DMS153 (cell line): ENCODE data around the gene TOR1A.
"Not testable (repeated sequence)": the region's sequence is repeated elsewhere in the genome, so short reads cannot be mapped to it uniquely, and the experiment has no call there.

Experiments used
- DNase-seq: peaks from one replicate; lab custom pipeline; 2025; lab: John Stamatoyannopoulos, UW

The TOR1A gene

DNA sequence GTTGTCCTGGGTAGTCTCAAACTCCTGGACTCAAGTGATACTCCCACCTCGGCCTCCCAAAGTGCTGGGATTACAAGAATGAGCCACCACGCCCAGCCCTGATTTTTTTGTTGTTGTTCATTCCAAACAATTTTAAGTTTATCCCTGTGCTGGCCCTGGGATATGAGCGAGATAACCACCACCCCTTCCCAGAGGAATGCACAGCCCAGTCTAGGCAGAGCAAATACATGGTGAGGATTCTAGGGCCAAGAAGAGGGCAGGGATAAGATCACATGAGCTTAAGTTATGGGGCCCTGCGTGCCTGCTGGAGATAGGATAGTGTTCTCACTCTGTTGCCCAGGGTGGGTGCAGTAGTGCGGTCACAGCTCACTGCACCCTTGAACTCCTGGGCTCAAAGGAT lies 42.0 kb downstream of the TOR1A start:
- DNase-seq, result no peak

DNA sequence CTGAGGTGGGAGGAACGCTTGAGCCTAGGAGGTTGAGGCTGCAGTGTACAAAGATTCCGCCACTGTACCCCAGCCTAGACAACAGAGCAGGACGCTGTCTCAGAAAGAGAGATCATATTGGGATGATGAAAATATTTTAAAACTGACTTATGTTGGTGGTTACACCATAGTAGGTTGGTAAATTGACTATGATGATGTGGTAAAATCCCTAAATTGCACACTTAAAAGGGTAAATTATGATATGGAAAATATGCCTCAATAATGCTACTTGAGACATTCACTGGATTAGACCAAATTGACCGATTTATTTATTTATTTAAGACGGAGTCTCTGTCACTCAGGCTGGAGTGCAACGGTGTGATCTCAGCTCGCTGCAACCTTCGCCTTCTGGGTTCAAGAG lies 42.8 kb downstream of the TOR1A start:
- DNase-seq, result no peak

DNA sequence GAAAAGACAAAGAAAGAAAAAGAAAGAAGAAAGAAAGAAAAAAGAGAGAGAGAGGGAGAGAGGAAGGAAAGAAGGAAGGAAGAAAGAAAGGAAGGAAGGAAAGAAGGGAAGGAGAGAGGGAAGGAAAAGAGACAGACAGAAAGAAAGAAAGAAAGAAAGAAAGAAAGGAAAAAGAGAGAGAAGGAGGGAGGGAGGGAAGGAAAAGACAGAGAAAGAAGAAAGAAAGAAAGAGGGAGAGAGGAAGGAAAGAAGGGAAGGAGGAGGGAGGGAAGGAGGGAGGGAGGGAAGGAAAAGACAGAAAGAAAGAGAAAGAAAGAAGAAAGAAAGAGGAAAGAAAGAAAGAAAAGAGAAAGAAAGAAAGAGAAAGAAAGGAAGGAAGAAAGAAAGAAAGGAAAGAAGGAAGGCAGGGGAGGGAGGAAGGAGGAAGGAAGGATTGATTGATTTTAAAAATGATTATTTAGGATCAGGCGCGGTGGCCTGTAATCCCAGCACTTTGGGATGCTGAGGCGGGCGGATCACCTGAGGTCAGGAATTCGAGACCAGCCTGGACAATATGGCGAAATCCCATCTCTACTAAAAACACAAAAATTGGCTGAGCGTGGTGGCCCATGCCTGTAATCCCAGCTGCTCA lies 44.3 kb downstream of the TOR1A start:
- DNase-seq, result no peak

DNA sequence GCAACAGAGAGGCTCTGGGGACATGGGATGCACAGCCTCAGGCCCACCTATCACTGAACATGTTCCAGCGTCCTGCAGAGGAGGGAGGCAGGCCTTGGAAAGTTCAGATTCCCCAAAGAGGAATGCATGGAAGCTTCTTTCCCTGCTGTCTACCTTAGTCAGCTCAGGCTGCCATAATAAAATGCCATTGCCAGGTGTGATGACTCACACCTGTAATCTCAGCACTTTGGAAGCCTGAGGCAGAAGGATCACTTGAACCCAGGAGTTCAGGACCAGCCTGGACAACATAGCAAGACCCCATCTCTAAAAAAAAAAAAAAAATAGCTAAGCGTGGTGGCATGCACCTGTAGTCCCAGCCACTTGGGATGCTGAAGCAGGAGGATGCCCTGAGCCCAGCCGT lies 45.5 kb downstream of the TOR1A start:
- DNase-seq, result no peak

DNA sequence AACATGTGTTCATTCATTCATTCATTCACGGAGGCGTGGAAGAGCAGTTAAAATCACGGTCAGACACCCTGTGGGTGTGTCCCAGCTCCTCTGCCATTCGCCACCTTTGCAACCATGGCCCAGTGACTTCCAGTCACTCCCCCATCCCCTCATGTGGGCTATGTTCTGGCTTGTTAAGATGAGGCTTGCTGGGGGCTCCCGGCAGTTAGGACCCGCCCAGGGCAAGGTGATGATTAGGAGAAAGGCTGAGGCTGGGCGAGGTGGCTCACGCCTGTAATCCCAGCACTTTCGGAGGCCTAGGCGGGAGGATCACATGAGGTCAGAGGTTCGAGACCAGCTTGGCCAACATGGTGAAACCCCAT lies 46.2 kb downstream of the TOR1A start:
- no peak for DNase-seq

DNA sequence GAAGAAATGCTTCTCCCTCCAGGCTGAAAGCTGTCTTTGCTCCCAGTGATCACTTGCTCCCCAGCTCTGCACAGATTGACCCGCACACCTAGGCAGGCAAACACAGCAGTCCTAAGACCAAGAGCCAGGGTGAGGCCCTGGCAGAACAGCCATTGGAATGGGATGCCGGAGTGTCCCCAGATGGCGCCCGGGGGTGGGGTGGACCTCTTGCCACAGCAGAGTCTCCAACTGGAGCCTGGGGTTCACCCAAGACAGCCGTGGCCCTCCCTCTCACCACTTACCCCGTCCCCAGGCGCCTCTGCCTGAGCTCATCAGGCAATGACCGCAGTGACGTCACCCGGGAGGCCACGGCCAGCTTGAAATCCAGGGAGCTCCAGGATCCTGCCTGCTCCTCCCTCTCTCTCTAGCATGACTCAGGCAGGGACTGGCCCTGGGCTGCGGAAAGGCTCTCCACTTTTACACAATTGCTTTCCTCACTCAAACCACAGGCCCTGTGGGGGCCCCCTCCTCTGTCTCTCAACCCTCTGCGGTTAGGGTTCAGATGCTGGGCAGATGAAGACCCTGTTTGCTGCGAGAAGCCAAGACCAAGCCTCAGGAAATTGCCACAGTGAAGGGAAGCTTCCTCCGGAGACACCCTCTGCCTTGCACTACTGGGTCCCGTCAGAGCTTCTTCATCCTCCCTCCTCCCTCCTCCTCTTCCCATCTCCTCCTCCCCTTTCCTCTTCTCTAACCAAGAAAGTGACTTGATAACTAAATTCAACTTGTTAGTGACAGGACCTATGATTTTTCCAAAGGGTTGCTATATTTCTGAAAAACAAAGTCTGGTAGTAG lies 46.8 kb downstream of the TOR1A start:
- DNase-seq, result peak; percentile 68

DNA sequence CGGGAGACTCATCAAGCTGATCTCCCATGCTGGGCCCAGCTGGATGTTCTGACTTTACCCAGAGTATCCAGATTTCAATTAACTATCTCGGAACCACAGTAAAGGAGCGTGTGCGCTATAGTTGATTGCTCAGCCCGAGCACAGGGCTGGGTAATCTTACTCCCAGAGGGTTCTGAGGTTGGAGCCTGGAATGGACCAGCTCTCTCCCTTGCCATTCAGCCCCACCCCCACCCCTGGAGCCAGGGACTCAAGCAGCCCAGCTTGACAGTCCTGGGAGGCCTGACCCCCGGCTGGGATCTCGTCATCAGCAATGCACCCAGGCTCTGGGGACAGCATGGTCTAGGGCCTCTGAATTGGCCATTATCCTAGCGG lies 47.4 kb downstream of the TOR1A start:
- no peak for DNase-seq

DNA sequence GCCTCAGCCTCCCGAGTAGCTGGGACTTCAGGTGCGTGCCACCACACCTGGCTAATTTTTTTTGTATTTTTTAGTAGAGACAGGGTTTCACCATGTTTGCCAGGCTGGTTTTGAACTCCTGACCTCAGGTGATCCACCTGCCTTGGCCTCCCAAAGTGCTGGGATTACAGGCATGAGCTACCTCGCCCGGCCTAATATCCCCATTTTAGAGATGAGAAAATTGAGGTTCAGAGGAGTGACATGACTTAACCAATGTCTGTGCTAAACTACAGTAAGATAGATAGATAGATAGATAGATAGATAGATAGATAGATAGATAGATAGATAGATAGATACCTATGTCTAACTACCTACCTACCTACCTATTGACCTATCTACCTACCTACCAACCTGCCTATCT lies 47.8 kb downstream of the TOR1A start:
- DNase-seq, result not testable (repeated sequence)

DNA sequence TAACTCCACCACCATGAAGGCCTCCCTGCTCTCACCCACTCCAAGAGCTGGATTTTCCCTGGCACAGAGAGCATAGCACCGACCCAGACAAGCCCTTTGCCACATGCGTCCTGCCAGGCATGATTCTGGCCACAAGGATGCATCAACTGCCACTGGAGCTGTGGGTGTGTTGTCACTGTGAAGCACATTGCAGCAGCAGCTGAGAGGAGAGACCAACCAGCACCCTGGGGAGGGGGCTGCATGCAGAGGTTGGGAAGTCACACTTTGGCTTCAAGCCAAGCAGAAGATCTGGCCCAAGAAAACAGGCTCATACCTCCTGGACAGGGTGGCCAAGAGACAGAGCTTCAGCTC lies 48.5 kb downstream of the TOR1A start:
- DNase-seq, result no peak

DNA sequence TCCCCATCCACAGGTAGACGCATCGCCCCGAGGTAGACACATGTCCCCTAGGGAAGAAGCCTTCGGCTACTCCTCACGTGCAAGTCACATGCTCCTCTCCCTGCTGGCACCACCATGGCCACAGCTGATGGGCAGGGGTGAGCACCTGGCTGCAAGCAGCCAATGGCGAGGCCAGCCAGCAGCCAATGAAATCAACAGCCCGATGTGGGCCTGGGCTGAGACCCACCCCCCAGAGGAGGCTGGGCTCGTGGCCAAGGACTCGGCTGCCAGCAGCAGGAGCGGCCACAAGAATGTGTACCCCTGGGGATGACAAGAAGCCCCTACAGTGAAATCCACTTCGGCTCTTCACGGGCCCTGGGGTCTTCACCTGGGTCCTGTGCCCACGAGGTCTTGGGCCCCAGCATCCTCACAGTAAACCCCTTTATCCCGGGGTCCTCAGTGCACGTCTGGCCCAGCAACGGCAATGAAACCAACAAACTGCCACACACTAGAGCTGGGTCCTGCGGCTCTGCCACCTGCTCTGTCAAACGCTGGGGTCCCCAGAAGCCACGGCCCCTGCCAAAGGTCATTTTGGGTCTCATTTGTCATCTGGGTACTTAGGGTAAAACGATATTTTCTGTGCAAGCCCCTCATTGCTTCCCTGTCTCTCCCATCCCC lies 49.0 kb downstream of the TOR1A start:
- DNase-seq, result peak; percentile 68

DNA sequence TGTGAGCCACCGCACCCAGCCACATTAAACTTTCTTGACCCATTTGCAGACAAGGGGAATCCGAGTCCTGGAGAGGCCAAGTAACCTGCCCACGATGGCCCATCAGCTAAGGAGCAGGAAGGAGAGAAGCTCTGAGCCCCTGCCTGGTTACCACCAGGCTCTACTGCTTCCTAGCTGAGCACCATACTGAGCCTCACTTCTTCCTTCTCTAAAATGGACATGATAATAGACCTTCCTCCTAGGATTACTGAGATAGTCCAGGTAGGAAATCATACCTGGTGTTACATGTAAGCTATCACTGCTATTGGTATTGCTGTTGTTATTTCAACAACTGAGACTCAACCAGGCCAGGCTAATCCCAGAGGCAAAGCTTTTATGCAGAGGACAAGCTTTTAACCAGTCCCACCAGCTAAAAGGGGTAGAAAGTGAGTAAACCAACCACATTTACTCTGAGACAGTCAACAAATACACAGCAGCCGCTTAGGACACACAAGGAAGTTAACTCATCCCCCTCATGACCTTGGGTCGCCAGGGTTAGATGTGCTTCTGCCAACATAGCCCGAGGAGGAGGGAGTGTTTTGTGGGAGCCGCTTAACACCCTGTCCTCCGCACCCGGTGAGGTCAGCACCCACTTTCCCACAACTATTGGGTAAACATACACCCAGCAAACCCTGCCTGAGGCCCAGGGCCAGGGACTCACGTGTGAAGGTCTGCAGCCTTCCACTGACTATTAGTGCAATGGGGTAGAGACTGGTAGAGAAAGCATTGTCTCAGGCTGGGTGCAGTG lies 50.5 kb downstream of the TOR1A start:
- no peak for DNase-seq

DNA sequence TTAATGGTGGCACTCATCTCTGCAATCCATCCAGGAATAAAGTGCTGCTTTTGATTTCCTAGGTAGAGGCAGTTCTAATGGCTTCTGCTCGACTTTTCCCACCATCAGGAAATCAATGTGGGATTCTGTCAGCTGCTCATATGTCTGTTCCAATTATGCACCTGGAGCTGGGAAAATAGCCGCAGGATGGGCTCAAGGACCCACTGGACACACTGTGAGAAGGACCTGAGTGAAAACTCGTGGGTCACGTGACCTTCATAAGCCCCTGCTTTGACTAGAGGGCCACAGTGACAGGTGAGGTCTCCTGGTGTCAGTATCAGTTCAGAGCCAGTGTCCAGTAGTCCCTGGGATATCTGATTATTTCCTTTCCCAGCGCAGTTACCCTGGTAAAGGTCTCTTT lies 53.2 kb downstream of the TOR1A start:
- DNase-seq, result no peak

DNA sequence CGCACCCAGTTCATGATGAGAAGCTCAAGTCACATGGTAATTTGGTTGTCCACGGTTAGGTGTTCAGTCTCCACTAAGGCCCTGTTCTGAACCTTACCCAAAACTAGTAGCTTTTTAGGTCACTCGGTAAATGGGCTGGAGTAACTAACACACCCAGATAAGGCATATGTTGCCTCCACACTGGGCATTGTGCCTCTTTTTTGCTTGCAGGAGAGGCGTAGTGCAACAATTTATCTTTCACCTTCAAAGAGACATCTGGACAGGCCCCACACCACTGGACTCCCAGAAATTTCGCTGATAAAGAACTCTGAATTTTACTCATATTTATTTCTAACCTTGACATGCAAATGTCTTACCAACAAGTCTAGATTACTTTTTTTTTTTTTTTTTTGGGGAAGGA lies 54.3 kb downstream of the TOR1A start:
- no peak for DNase-seq

DNA sequence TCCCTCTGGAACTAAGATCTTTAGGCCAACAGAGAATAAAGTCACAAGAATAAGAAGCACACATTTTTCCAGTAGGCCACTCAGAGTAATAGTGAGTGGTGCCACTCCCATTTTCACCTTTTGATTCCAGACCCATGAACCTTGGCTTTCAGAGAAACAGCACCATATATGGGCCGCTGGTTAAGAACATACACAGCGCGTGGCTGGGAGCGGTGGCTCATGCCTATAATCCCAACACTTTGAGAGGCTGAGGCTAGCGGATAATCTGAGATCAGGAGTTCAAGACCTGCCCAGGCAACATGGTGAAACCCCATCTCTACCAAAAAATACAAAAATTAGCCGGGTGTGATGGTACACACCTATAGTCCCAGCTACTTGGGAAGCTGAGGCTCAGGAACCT lies 55.5 kb downstream of the TOR1A start:
- DNase-seq, result no peak

DNA sequence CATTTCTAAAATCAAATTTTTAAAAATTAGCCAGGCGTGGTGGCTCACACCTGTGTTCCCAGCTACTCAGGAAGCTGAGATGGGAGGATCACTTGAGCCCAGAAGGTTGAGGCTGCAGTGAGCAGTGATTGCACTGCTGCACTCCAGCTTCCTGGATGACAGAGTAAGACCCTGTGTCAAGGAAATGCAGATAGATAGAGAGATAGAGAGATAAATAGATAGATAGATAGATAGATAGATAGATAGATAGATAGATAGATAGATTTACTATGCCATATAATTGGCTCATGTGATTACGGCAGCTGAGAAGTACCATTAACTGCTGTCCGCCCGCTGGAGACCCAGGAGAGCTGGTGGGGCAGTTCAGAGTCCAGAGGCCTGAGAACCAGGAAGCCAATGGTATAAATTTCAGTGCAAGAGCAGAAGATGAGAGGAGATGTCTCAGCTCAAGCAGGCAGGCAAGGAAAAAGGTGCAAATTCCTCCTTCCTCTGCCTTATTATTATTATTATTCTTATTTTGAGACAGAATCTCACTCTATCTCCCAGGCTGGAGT lies 58.1 kb downstream of the TOR1A start:
- DNase-seq, result no peak

DNA sequence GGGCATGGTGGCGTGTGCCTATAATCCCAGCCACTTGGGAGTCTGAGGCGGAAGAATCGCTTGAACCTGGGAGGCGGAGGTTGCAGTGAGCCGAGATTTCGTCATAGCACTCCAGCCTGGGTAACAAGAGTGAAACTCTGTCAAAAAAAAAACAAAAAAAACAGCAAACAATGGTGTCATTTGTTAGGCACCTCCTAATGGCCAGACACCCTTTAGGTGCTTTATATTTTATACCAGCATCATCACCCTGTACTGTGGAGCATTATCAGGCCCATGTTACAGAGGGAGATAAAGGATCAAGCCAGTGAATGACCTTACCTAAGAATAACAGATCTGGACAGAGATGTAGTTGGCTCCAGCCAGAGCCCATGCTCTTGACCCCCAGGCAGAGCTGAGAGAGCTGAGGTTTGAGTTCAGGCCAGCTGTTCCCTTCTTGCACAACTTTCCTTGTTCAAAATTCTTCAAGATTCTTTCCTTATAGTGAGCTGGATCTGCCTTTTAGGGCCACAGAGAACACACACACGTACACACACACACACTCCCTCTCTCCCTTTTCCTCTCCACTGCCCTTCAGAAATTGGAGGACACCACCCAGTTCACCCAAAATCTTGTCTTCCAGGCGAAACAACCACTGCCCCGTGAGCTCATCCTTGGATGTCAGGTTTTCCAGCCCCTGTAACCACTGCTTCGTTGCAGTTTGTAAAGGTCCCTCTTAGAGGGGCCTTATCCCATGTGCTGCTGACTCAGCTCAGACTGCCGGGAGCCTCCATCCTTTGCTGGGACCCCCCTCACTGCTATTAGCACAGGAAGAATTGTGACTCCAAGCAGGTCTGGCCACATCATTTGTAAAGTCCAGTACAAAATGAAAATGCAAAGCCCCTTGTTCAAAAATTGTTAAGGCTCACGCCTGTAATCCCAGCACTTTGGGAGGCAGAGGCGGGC lies 60.7 kb downstream of the TOR1A start:
- no peak for DNase-seq
